ENCODE measurements around the gene TOGARAM1. TPM values are rescaled to one million over a fixed set of nuclear protein-coding genes. Genes with fewer than 3 reads are reported as not detected.

The TOGARAM1 gene, protein sequence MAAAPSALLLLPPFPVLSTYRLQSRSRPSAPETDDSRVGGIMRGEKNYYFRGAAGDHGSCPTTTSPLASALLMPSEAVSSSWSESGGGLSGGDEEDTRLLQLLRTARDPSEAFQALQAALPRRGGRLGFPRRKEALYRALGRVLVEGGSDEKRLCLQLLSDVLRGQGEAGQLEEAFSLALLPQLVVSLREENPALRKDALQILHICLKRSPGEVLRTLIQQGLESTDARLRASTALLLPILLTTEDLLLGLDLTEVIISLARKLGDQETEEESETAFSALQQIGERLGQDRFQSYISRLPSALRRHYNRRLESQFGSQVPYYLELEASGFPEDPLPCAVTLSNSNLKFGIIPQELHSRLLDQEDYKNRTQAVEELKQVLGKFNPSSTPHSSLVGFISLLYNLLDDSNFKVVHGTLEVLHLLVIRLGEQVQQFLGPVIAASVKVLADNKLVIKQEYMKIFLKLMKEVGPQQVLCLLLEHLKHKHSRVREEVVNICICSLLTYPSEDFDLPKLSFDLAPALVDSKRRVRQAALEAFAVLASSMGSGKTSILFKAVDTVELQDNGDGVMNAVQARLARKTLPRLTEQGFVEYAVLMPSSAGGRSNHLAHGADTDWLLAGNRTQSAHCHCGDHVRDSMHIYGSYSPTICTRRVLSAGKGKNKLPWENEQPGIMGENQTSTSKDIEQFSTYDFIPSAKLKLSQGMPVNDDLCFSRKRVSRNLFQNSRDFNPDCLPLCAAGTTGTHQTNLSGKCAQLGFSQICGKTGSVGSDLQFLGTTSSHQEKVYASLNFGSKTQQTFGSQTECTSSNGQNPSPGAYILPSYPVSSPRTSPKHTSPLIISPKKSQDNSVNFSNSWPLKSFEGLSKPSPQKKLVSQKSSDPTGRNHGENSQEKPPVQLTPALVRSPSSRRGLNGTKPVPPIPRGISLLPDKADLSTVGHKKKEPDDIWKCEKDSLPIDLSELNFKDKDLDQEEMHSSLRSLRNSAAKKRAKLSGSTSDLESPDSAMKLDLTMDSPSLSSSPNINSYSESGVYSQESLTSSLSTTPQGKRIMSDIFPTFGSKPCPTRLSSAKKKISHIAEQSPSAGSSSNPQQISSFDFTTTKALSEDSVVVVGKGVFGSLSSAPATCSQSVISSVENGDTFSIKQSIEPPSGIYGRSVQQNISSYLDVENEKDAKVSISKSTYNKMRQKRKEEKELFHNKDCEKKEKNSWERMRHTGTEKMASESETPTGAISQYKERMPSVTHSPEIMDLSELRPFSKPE (N-terminal part only)
- 1 to 10 TPM; 6.3 to 9.7 TPM for total RNA-seq

DNA sequence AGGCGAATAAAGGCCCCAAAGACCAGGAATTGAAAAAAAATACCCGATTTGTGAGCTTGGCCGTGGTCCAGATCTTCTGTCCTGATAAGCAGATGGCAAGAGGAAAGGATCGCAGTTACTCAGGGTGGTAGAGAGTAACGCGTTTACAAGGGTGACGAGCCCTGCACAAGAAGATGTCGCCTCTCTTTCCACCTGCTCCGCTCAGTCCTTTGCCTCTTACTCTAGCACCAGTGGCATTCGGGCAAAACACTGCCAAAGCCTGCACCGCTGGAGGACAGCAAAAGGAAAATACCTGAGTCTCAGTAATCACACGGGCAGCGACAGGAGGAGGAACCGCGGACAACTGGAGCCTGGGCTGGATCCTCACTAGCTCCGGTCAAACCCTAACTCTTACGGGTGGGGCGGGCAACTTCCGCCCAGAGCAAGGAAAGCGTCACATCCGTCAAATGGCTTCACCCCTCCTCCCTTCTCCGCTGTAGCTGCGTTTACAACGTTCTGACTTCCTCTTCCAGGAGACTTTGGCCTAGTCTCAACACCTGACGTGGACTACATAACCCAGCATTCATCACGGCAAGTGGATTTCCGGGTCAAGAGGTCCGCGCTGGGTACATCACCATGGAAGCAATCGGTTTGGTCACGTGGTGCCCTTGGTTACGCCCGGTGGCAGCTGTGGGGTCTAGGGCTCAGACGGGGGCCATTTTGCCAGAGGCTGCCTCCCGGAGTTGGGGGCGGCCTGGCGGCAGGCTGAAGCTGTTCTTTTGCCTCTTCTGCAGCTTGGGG is at the start of gene TOGARAM1, which contains the start of gene KLHL28:
TSS of gene TOGARAM1 (plus strand) at position 637 of the 780 bp plus-strand sequence. CDS start 232 bp downstream, outside the sequence.
TSS of gene KLHL28 (minus strand) at position 394 of the 780 bp plus-strand sequence. CDS start 16,019 bp downstream, outside the sequence.
- Mint-ChIP-seq H3K27ac (peak within 1 kb of the TSS; percentile 69), H3K4me3 (no peak within 1 kb of the TSS), H3K9me3 (no peaks in the 10 kb centered on the region), H3K4me1 (ENCODE audit: low read depth) (peaks cover 36% of the 10 kb centered on the region), H3K36me3 (ENCODE audit: insufficient read depth in 2 of 2) (peaks cover 5 to 11% of the 10 kb centered on the region in 2 donors), H3K27me3 (ENCODE audit: low read depth) (no peaks in the 10 kb centered on the region)
- ATAC-seq (replicated peaks in 1 of 2) (peak; percentile 94 to 95), DNase-seq (peak; percentile 92 to 95)

DNA sequence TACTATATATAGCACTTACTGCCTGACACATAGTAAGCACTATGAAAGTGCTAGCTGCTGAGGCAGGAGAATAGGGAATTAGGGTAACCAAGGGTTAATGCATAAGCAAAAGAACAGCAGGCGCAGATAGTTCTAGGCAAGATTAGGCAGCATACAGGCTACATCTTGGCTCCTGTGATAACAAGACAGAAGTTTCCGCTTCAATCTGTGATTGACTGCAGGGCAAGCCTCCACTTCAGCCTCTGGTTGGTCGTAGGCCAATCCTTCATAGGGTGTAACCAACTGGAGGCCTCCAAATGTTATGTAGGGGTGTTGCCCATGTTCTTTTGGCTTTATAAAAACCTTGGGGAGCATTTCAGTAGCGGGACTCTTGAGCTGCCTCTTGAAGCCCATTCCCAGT is 47.1 kb upstream of the TOGARAM1 start:
- H3K36me3 Mint-ChIP-seq (ENCODE audit: insufficient read depth in 2 of 2), result peaks cover 0 to 5% of the 10 kb centered on the region in 2 donors
- peaks cover 8% of the 10 kb centered on the region for H3K4me1 Mint-ChIP-seq (ENCODE audit: low read depth)
- H3K27ac Mint-ChIP-seq, result no peak overlapping the region
- peaks cover 0 to 3% of the 10 kb centered on the region in 2 donors for H3K9me3 Mint-ChIP-seq
- H3K4me3 Mint-ChIP-seq, result no peak overlapping the region
- peaks cover 25% of the 10 kb centered on the region for H3K27me3 Mint-ChIP-seq (ENCODE audit: low read depth)
- ATAC-seq (replicated peaks in 1 of 2) (no peak), DNase-seq (no peak)

DNA sequence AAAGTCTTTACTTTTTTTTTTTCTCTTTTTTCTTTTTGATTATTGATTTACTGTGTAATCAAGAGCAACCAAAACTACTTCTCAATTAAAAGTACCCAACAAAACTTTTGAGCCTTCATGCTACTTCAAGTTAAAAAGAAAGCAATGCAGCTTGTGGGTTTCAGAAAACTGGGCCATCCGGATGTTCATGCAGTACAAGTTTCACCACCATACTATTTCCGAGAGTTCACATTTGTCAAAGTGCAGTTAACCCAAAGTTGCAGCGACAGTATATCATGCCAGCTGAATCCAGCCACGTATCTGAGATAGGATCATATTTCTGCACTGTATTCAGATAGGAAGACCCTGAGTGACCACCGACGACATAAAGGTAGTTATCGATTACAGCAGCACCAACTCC is 33.2 kb upstream of the TOGARAM1 start:
- peaks cover 12% of the 10 kb centered on the region for H3K4me1 Mint-ChIP-seq (ENCODE audit: low read depth)
- peaks cover 0 to 5% of the 10 kb centered on the region in 2 donors for H3K36me3 Mint-ChIP-seq (ENCODE audit: insufficient read depth in 2 of 2)
- no peaks in the 10 kb centered on the region for H3K27me3 Mint-ChIP-seq (ENCODE audit: low read depth)
- no peak overlapping the region for H3K4me3 Mint-ChIP-seq
- H3K9me3 Mint-ChIP-seq, result no peaks in the 10 kb centered on the region
- no peak for ATAC-seq (replicated peaks in 1 of 2)
- no peak overlapping the region for H3K27ac Mint-ChIP-seq
- DNase-seq, result no peak

DNA sequence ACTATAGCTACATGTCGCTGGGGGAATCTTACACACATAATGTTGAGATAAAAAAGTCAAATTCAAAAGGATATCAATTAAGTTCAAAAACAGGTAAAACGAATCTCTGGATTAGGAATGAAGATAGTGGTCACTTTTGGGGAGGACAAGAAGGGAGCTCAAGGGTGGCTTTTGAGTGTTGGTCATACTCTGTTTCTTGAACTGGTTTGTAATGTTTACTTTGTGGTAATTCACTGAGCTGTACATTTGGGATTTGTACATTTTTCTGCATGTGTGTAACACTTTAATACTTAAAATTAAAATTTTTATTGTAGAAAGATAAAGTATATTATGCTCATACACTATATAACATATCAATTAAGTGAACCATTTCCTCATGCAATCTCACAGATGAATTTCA is 26.8 kb upstream of the TOGARAM1 start:
- Mint-ChIP-seq H3K4me3 (no peak overlapping the region), H3K27me3 (ENCODE audit: low read depth) (no peaks in the 10 kb centered on the region), H3K4me1 (ENCODE audit: low read depth) (peaks cover 18% of the 10 kb centered on the region), H3K9me3 (peaks cover 4 to 5% of the 10 kb centered on the region in 2 donors), H3K36me3 (ENCODE audit: insufficient read depth in 2 of 2) (peaks cover 15 to 26% of the 10 kb centered on the region in 2 donors), H3K27ac (peak overlapping the region; percentile 32)
- DNase-seq (no peak), ATAC-seq (replicated peaks in 1 of 2) (no peak)

DNA sequence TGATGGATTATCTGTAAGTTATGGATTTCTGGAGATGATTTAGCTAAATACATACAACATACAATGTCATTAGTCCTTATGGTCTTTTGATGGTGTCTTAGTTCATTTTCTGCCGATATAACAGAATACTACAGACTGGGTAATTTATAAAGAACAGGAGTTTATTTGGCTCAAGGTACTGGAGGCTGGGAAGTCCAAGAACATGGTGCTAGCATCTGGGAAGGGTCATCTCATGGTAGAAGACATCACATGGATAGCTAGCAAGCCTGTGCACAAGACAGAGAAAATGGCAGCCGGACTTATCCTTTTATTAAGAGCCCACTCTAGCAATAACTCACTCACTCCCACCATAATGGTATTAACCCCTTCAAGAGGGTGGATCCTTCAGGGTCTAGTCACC is 24.4 kb upstream of the TOGARAM1 start:
- no peaks in the 10 kb centered on the region for H3K27me3 Mint-ChIP-seq (ENCODE audit: low read depth)
- DNase-seq (no peak), ATAC-seq (replicated peaks in 1 of 2) (no peak)
- peaks cover 29 to 43% of the 10 kb centered on the region in 2 donors for H3K36me3 Mint-ChIP-seq (ENCODE audit: insufficient read depth in 2 of 2)
- peaks cover 28% of the 10 kb centered on the region for H3K4me1 Mint-ChIP-seq (ENCODE audit: low read depth)
- H3K9me3 Mint-ChIP-seq, result peaks cover 8 to 10% of the 10 kb centered on the region in 2 donors
- no peak overlapping the region for H3K4me3 Mint-ChIP-seq
- H3K27ac Mint-ChIP-seq, result no peak overlapping the region

DNA sequence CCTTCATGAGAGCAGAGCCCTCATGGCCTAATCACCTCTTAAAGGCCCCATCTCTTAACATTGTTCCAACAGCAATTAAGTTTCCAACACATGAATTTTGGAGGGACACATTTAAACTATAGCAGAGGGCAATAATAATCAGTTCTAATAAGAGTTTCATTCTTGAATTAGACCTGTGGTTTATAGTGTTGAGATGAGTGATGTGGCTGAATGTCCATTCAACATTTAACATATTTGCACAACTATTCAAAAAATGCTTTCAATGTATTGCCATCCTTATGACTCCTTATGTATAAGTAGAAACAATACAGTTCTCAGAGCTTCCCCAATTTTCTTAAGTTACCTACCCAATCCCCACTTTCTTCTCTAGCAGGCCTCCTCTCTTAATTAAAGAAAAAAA is 21.8 kb upstream of the TOGARAM1 start:
- Mint-ChIP-seq H3K9me3 (peaks cover 8 to 10% of the 10 kb centered on the region in 2 donors), H3K27ac (peak overlapping the region; percentile 66), H3K36me3 (ENCODE audit: insufficient read depth in 2 of 2) (peaks cover 34 to 51% of the 10 kb centered on the region in 2 donors), H3K4me1 (ENCODE audit: low read depth) (peaks cover 28% of the 10 kb centered on the region), H3K27me3 (ENCODE audit: low read depth) (no peaks in the 10 kb centered on the region), H3K4me3 (no peak overlapping the region)
- DNase-seq (no peak), ATAC-seq (replicated peaks in 1 of 2) (no peak)

DNA sequence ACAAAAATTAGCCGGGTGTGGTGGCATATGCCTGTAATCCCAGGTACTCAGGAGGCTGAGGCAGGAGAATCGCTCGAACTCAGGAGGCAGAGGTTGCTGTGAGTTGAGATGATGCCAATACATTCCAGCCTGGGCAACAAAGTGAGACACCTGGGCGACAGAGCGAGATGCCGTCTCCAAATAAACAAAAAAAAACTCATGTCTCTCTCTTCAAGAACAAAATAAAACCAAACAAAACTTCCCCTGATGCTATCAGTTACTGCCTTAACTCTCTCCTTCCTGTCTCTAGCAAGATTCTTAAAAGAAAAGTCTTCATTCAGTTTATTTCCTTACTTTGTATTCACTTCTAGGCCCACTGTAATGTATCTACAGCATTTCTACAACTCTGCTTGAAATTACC is 21.0 kb upstream of the TOGARAM1 start:
- ATAC-seq (replicated peaks in 1 of 2), result no peak
- peaks cover 28% of the 10 kb centered on the region for H3K4me1 Mint-ChIP-seq (ENCODE audit: low read depth)

DNA sequence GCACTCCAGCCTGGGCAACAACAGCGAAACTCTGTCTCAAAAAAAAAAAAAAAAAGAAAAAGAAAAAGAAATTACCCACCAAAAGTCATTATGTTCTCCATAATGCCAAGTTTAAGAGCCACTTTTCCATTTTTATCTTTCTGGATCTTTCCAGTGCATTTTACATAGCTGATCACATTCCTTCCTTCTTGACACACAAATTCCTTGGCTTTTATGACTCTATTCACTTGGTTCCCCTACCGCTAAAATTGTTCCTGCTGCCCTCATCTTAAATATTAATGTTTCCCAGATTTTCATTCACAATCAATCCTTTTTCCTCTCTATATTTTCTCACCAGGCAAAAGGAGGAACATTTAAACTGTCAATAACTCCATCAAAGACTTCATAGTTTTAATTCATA is 20.4 kb upstream of the TOGARAM1 start:
- peak overlapping the region in 1 of 2 donors; percentile 32 for H3K4me3 Mint-ChIP-seq
- peaks cover 33 to 55% of the 10 kb centered on the region in 2 donors for H3K36me3 Mint-ChIP-seq (ENCODE audit: insufficient read depth in 2 of 2)
- H3K27ac Mint-ChIP-seq, result peak overlapping the region; percentile 84
- peaks cover 8 to 10% of the 10 kb centered on the region in 2 donors for H3K9me3 Mint-ChIP-seq
- H3K27me3 Mint-ChIP-seq (ENCODE audit: low read depth), result no peaks in the 10 kb centered on the region
- no peak for DNase-seq
- peaks cover 24% of the 10 kb centered on the region for H3K4me1 Mint-ChIP-seq (ENCODE audit: low read depth)
- ATAC-seq (replicated peaks in 1 of 2), result no peak

More for the DNA sequence above, 21.0 kb upstream of the TOGARAM1 start:
- peaks cover 8 to 10% of the 10 kb centered on the region in 2 donors for H3K9me3 Mint-ChIP-seq
- H3K27me3 Mint-ChIP-seq (ENCODE audit: low read depth), result no peaks in the 10 kb centered on the region
- peak overlapping the region in 1 of 2 donors; percentile 22 for H3K4me3 Mint-ChIP-seq
- H3K36me3 Mint-ChIP-seq (ENCODE audit: insufficient read depth in 2 of 2), result peaks cover 38 to 55% of the 10 kb centered on the region in 2 donors
- DNase-seq, result no peak
- peak overlapping the region; percentile 64 for H3K27ac Mint-ChIP-seq

DNA sequence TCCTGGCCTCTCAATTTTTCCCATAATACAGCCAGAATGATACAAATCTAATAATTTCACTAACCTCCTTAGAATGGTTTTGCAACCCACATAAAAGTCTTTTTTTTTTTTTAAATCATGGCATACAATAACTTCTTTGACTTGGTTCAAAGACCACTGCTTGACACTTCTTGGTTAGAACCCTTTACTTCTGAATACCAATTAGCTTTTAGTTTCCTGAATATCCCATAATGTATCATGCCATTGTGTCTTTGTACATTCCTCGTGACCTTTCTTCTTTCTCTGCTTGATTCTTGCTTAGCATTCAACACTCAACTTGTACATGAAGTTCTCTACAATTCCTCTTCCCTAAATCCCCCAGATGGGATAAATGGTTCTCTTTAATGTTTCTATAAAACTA is 19.6 kb upstream of the TOGARAM1 start:
- Mint-ChIP-seq H3K4me3 (no peak overlapping the region), H3K27ac (peak overlapping the region; percentile 87), H3K27me3 (ENCODE audit: low read depth) (no peaks in the 10 kb centered on the region), H3K36me3 (ENCODE audit: insufficient read depth in 2 of 2) (peaks cover 35 to 59% of the 10 kb centered on the region in 2 donors), H3K4me1 (ENCODE audit: low read depth) (peaks cover 22% of the 10 kb centered on the region), H3K9me3 (peaks cover 8 to 16% of the 10 kb centered on the region in 2 donors)
- no peak for DNase-seq
- no peak for ATAC-seq (replicated peaks in 1 of 2)

DNA sequence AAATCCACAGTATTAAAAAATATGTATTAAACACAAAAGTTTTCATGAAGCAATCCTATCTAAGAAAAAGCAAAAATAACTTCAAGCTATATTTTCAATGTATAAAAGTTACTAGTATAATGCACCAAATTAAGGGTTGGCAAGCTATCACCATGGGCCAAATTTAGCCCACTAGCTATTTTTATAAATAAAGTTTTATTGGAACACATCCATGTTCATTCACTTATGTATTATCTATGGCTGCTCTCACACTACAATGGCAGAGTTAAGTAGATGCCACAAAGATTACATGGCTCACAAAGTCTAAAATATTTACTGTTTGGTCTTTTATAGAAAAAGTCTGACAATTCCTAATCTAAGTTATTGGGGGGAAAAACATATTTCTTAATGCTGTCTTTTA is 17.9 kb upstream of the TOGARAM1 start:
- no peaks in the 10 kb centered on the region for H3K27me3 Mint-ChIP-seq (ENCODE audit: low read depth)

DNA sequence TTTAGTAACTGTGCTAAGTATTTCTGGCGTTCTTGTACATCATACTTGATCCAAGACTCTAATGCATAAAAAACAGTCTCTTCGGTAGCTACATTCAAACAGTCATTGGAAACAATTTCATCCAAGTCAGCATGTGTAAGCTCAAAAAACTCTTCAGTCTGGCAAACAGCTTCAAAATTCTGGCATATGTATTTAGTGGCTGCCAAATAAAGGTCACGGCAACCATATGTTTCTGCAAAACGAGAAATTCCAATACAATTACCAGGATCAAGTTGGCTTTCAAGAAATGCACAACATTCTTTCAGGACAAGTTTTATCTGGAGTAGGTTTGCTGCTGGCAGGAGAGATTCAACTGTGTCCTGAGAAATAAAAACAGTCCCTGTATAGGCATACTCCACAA is 16.7 kb upstream of the TOGARAM1 start:
- Mint-ChIP-seq H3K9me3 (peaks cover 3 to 11% of the 10 kb centered on the region in 2 donors), H3K27me3 (ENCODE audit: low read depth) (no peaks in the 10 kb centered on the region), H3K4me3 (no peak overlapping the region), H3K27ac (peak overlapping the region; percentile 5), H3K36me3 (ENCODE audit: insufficient read depth in 2 of 2) (peaks cover 30 to 46% of the 10 kb centered on the region in 2 donors), H3K4me1 (ENCODE audit: low read depth) (peaks cover 22% of the 10 kb centered on the region)
- ATAC-seq (replicated peaks in 1 of 2) (no peak), DNase-seq (no peak)

More for the DNA sequence above, 17.9 kb upstream of the TOGARAM1 start:
- ATAC-seq (replicated peaks in 1 of 2) (no peak), DNase-seq (no peak)
- no peak overlapping the region for H3K27ac Mint-ChIP-seq
- peaks cover 8 to 11% of the 10 kb centered on the region in 2 donors for H3K9me3 Mint-ChIP-seq
- no peak overlapping the region for H3K4me3 Mint-ChIP-seq
- H3K4me1 Mint-ChIP-seq (ENCODE audit: low read depth), result peaks cover 22% of the 10 kb centered on the region
- H3K36me3 Mint-ChIP-seq (ENCODE audit: insufficient read depth in 2 of 2), result peaks cover 31 to 55% of the 10 kb centered on the region in 2 donors

DNA sequence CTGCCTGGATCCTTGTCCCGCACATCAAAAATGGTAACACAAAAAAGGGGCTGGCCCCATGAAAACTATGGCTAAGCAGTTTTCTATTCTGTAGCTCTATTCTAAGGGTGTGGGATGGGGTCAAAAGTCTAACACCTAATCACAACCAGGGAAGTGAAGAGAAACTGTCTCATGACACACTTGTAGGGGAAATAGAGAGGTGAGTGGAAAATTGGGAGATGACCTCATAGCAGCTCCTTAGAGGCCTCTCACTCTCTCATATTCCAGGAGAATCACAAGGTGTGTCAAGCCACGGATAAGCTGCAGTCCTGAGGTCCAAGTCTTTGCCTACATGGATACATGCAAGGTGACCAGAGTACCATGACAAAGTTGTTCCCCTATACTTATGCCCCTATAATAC is 10.9 kb upstream of the TOGARAM1 start:
- Mint-ChIP-seq H3K9me3 (peaks cover 0 to 5% of the 10 kb centered on the region in 2 donors), H3K36me3 (ENCODE audit: insufficient read depth in 2 of 2) (peaks cover 8 to 21% of the 10 kb centered on the region in 2 donors), H3K4me1 (ENCODE audit: low read depth) (peaks cover 21% of the 10 kb centered on the region), H3K27ac (no peak overlapping the region), H3K4me3 (no peak overlapping the region), H3K27me3 (ENCODE audit: low read depth) (no peaks in the 10 kb centered on the region)
- ATAC-seq (replicated peaks in 1 of 2) (no peak), DNase-seq (no peak)
